GM19397 (cell line): Measurements from ENCODE around the gene POLR2F.
"Not testable (repeated sequence)": the region's sequence is repeated elsewhere in the genome, so short reads cannot be mapped to it uniquely, and the experiment has no call there.

Experiments
- ATAC-seq: cut with Tn5 transposase; IDR thresholded peaks from one replicate; pipeline ENCODE4 v1.9.1; 2021; ENCODE audit warnings: mild to moderate bottlenecking, moderate library complexity; ENCODE audit not compliant: unreplicated experiment

The POLR2F gene

DNA sequence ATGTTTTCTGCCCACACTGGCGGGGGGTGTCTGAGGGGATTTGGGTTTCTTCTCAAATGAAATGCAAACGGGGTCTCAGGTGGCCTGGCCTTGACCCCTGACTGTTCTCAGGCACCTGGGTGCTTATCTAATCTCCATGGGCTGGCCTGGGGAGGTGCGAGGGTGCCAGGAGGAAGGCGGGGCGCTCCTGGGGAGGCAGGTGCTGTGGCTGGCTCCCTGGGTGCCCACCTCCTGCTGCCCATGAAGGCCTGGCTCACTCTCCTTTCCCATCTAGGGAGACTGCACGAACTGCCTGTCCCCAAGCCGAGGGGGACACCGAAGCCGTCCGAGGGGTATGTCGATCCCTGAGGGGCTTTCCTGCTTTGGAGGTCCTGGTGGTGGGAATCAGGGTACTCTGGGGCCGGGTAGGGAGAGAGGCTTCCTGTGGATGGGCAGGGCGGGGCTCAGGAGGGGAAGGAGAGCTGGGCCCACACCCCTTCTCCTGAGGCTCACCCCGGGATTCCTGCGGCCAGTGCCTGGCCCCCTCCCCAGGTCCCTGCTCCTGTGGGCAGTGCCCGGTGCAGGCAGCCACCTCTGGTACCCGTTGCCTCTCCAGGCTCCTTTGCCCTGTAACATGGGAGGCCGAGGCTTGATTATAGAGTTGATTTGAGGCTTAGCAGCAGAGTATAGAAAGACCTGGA, 29.0 kb upstream of the POLR2F start:
- ATAC-seq: no peak

DNA sequence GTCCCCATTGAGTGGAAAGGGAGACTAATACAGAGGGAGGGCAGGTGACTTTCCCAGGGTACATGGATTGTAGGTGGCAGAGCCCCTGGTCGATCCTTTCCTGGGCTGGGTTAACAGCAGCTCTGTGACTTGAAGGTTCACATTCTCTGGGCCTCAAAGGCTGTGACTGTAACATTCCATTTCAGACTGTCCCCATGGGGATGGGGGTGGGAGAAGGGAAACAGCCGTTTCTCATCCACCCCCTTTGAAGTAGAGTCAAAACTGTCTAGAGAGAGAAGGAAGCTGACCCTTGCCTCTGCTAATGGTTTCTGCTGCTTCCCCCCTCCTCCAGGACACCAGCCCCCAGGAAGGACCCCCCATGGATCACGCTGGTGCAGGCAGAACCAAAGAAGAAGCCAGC, 28.2 kb upstream of the POLR2F start:
- no peak for ATAC-seq

DNA sequence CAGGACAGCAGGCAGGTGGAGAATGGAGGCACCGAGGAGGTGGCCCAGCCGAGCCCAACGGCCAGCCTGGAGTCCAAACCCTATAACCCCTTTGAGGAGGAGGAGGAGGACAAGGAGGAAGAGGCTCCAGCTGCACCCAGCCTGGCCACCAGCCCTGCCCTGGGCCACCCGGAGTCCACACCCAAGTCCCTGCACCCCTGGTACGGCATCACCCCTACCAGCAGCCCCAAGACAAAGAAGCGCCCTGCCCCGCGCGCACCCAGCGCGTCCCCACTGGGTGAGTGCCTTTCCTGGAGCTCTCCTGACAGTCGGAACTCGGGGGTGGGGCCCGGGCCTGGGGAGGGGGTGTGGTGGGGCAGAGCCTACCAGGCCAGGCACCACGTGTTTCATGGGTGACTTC, 27.7 kb upstream of the POLR2F start:
- no peak for ATAC-seq

- ATAC-seq: no peak
Measured at GRCh38 chr22:37926358-37926757, 27.1 kb upstream of the POLR2F start.

GRCh38 chr22:37926771-37927636, 26.5 kb upstream of the POLR2F start:
- no peak for ATAC-seq

GRCh38 chr22:37927637-37927936, 25.9 kb upstream of the POLR2F start:
- ATAC-seq: no peak

- ATAC-seq: no peak
Measured at GRCh38 chr22:37929390-37929789, 24.1 kb upstream of the POLR2F start.

- no peak for ATAC-seq
Measured at GRCh38 chr22:37930270-37930951, 23.1 kb upstream of the POLR2F start.

GRCh38 chr22:37930952-37931440, 22.5 kb upstream of the POLR2F start:
- no peak for ATAC-seq

GRCh38 chr22:37931893-37932389, 21.6 kb upstream of the POLR2F start:
- no peak for ATAC-seq

- no peak for ATAC-seq
Measured at GRCh38 chr22:37932401-37932800, 21.1 kb upstream of the POLR2F start.

GRCh38 chr22:37932821-37933578, 20.5 kb upstream of the POLR2F start:
- no peak for ATAC-seq

- ATAC-seq: peak; percentile 76
Measured at GRCh38 chr22:37933711-37934376, 19.7 kb upstream of the POLR2F start.

DNA sequence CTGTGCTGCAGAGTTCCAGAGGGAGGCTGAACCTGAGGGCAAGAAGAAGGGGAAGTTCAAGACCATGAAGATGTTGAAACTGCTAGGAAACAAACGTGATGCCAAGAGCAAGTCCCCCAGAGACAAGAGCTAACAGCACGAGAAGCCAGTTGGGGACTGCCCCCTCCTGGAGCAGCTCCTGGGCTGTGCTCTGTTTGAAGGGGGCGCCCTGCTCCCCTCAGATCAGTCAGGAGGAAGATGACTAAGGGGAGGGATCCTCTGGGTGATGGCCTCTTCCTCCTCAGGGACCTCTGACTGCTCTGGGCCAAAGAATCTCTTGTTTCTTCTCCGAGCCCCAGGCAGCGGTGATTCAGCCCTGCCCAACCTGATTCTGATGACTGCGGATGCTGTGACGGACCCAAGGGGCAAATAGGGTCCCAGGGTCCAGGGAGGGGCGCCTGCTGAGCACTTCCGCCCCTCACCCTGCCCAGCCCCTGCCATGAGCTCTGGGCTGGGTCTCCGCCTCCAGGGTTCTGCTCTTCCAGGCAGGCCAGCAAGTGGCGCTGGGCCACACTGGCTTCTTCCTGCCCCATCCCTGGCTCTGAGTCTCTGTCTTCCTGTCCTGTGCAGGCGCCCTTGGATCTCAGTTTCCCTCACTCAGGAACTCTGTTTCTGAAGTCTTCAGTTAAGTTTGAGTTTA, 12.7 kb upstream of the POLR2F start:
- no peak for ATAC-seq

DNA sequence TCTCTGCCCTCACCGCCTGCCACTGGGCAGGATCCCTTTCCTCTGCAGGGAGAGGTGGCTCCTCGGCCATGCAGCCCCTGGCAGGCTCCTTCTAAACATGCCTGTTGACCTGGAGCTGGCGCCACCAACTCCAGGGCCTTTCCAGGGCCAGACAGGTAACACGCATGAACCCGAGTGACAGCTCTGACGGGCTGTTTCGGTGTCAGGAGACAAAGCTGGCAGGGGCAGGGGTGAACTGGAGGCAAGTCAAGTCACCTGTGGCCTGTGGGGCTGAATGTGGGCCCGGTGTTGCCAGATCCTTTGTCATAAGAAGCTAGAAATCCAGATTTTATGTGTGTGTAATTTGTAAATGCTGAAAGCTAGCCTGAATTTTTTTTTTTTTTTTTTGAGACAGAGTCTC, 11.4 kb upstream of the POLR2F start:
- ATAC-seq: no peak

GRCh38 chr22:37943136-37943824, 10.2 kb upstream of the POLR2F start:
- no peak for ATAC-seq

DNA sequence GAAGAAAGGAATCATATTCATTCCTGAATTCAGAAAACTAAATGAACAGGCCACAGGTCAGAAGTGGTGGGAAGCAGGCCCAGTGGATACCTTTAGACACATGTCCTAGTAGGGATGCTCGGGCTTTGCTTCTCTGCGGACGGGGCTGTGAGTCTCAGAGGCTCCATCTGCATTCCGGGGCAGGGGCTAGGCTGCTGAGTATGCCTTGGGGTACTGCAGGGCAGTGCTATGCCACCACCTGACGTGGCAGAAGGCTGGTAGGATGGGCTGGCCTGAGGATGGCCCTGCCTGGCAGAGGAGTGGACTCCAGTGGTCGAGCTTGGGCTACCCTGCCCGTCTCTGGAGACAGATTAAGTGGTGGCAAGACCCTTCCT, 9.7 kb upstream of the POLR2F start:
- no peak for ATAC-seq

DNA sequence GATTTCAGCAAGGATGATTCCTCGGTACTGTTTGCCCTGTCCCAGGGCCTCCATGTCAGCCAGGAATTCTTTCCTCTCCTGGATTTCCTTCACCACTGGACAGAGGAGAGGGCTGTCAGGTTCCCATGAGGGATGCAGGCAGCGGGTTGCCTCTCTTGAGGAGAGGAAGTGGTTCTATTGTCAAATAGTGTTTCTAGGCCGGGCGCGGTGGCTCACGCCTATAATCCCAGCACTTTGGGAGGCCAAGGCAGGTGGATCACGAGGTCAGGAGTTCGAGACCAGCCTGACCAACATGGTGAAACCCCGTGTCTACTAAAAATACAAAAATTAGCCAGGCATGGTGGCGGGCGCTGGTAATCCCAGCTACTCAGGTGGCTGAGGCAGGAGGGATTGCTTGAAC, 9.1 kb upstream of the POLR2F start:
- ATAC-seq: not testable (repeated sequence)

DNA sequence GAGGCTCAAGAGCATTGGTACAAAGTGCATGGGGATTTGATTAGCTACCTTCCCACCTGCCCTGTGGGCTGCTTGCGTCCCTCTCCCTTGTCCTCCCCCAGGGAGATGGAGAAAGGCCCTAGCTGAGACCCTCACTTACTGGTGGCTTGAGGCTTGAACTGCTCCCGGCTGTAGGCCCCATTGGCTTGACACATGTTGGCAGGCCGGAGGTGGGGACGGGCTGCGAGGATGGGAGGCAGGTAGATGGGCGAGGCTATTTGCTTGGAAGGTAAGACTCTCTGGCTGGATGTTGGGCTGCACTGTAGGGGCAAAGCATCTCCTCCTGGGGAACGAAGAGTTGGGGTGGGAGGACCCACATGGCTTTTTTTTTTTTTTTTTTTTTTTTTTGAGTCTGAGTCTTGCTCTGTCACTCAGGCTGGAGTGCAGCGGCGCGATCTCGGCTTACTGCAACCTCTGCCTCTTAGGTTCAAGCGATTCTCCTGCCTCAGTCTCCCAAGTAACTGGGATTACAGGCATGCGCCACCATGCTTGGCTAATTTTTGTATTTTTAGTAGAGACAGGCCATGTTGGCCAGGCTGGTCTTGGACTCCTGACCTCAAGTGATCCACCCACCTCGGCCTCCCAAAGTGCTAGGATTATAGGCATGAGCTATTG, 6.2 kb upstream of the POLR2F start:
- not testable (repeated sequence) for ATAC-seq
